Panc1 (cell line): ENCODE data around the gene PERCC1.

Source experiments
- CTCF ChIP-seq: fragments of 450-650 bp; IDR thresholded peaks from 2 replicates; pipeline ENCODE4 v1.5.1; 2017; ENCODE audit warnings: mild to moderate bottlenecking
- POLR2AphosphoS5 ChIP-seq: IDR thresholded peaks from 2 replicates; pipeline ENCODE4 v1.6.1; 2012; ENCODE audit warnings: mild to moderate bottlenecking, low read depth, low read length, moderate library complexity
- SIN3A ChIP-seq: IDR thresholded peaks from 2 replicates; pipeline ENCODE4 v1.6.1; 2012; ENCODE audit warnings: low read depth, mild to moderate bottlenecking, low read length, moderate library complexity, borderline replicate concordance; ENCODE audit not compliant: insufficient read depth
- TCF7L2 ChIP-seq: IDR thresholded peaks from 2 replicates; pipeline ENCODE4 v1.6.1; 2011; ENCODE audit warnings: mild to moderate bottlenecking, low read depth, low read length, inconsistent platforms
- TF ChIP-seq, protein P1 (sequence below), 2 experiments: IDR thresholded peaks; 2 replicates each; pipeline ENCODE4 v1.6.1; 2011 to 2012; ENCODE audit warnings: low read depth in 2 of 2, control low read depth in 1 of 2, low read length in 1 of 2, mild to moderate bottlenecking in 1 of 2, moderate library complexity in 1 of 2; ENCODE audit not compliant: insufficient read depth in 1 of 2

- TF ChIP-seq CTCF (no peak), POLR2AphosphoS5 (no peak), TCF7L2 (no peak), SIN3A (no peak)
- TF ChIP-seq, protein P1, sequence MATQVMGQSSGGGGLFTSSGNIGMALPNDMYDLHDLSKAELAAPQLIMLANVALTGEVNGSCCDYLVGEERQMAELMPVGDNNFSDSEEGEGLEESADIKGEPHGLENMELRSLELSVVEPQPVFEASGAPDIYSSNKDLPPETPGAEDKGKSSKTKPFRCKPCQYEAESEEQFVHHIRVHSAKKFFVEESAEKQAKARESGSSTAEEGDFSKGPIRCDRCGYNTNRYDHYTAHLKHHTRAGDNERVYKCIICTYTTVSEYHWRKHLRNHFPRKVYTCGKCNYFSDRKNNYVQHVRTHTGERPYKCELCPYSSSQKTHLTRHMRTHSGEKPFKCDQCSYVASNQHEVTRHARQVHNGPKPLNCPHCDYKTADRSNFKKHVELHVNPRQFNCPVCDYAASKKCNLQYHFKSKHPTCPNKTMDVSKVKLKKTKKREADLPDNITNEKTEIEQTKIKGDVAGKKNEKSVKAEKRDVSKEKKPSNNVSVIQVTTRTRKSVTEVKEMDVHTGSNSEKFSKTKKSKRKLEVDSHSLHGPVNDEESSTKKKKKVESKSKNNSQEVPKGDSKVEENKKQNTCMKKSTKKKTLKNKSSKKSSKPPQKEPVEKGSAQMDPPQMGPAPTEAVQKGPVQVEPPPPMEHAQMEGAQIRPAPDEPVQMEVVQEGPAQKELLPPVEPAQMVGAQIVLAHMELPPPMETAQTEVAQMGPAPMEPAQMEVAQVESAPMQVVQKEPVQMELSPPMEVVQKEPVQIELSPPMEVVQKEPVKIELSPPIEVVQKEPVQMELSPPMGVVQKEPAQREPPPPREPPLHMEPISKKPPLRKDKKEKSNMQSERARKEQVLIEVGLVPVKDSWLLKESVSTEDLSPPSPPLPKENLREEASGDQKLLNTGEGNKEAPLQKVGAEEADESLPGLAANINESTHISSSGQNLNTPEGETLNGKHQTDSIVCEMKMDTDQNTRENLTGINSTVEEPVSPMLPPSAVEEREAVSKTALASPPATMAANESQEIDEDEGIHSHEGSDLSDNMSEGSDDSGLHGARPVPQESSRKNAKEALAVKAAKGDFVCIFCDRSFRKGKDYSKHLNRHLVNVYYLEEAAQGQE (IDR thresholded peaks at IDR 0.05; ENCODE audit: insufficient read depth in 1 of 2, low read depth in 2 of 2, low read length in 1 of 2) = no peak
Measured at GRCh38 chr16:1385232-1385631, 45.6 kb upstream of the PERCC1 start.
